GM12878 (cell line): ENCODE data around the gene POLE4. TPM values are rescaled to one million over a fixed set of nuclear protein-coding genes. Genes with fewer than 3 reads are reported as not detected.

ENCODE experiments used
- ASH2L ChIP-seq: fragments of 300-600, 200-600 bp; sonication (generic); IDR thresholded peaks from 2 replicates; pipeline ENCODE4 v1.6.1; 2017; ENCODE audit warnings: low read depth, mild to moderate bottlenecking, borderline replicate concordance
- IKZF1 ChIP-seq: fragments of 450-650 bp; conservative IDR thresholded peaks from 2 replicates; pipeline ENCODE4 v1.6.1; 2017; ENCODE audit warnings: antibody characterized with exemption, mild to moderate bottlenecking
- JUNB ChIP-seq: IDR thresholded peaks from 2 replicates; pipeline ENCODE4 v1.6.1; 2016; ENCODE audit warnings: antibody characterized with exemption, mild to moderate bottlenecking
- KLF5 ChIP-seq: fragments of 450-650 bp; IDR thresholded peaks from 2 replicates; pipeline ENCODE4 v1.6.1; 2014; ENCODE audit warnings: mild to moderate bottlenecking; ENCODE audit not compliant: partially characterized antibody
- MEF2B ChIP-seq: fragments of 450-650 bp; IDR thresholded peaks from 2 replicates; pipeline ENCODE4 v1.6.1; 2018; ENCODE audit warnings: mild to moderate bottlenecking, moderate library complexity; ENCODE audit not compliant: partially characterized antibody, poor library complexity, severe bottlenecking
- MTA2 ChIP-seq: fragments of 450-650 bp; IDR thresholded peaks from 2 replicates; pipeline ENCODE4 v1.6.1; 2016; ENCODE audit warnings: low read depth, mild to moderate bottlenecking, moderate library complexity
- MTA3 ChIP-seq: IDR thresholded peaks from 2 replicates; pipeline ENCODE4 v1.6.1; 2012; ENCODE audit warnings: low read length, inconsistent platforms, borderline replicate concordance
- MYC ChIP-seq: IDR thresholded peaks from 2 replicates; pipeline ENCODE4 v1.6.1; 2011; ENCODE audit warnings: mild to moderate bottlenecking, low read length, moderate library complexity, inconsistent platforms; ENCODE audit not compliant: insufficient read depth, insufficient replicate concordance, insufficient read length, severe bottlenecking
- PKNOX1 ChIP-seq: fragments of 450-650 bp; IDR thresholded peaks from 2 replicates; pipeline ENCODE4 v1.6.1; 2016; ENCODE audit warnings: mild to moderate bottlenecking
- PRDM15 ChIP-seq: fragments of 450-650 bp; formaldehyde crosslinking; IDR thresholded peaks from 2 replicates; pipeline ENCODE4 v1.4.0; 2020; ENCODE audit warnings: mild to moderate bottlenecking, moderate library complexity
- RAD21 ChIP-seq: IDR thresholded peaks from 2 replicates; pipeline ENCODE4 v1.6.1; 2011; ENCODE audit warnings: mild to moderate bottlenecking, low read depth, low read length, moderate library complexity; ENCODE audit not compliant: insufficient read depth
- RELA ChIP-seq: fragments of 450-650 bp; IDR thresholded peaks from 2 replicates; pipeline ENCODE4 v1.8.0; 2014; ENCODE audit warnings: borderline replicate concordance; ENCODE audit not compliant: partially characterized antibody
- SMAD1 ChIP-seq: fragments of 450-650 bp; IDR thresholded peaks from 2 replicates; pipeline ENCODE4 v1.6.1; 2018; ENCODE audit warnings: mild to moderate bottlenecking, low read depth; ENCODE audit not compliant: partially characterized antibody
- SMAD5 ChIP-seq: IDR thresholded peaks from 2 replicates; pipeline ENCODE4 v1.6.1; 2016; ENCODE audit warnings: antibody characterized with exemption, low read depth
- SRF ChIP-seq, 2 experiments: IDR thresholded peaks; 2 replicates each; pipeline ENCODE4 v1.6.1; 2011; ENCODE audit warnings: low read depth in 2 of 2, low read length in 2 of 2, mild to moderate bottlenecking in 1 of 2, moderate library complexity in 1 of 2
- STAT1 ChIP-seq: fragments of 450-650 bp; conservative IDR thresholded peaks from 2 replicates; pipeline ENCODE4 v1.6.1; 2014; ENCODE audit warnings: antibody characterized with exemption, mild to moderate bottlenecking
- SUPT20H ChIP-seq: IDR thresholded peaks from 2 replicates; pipeline ENCODE4 v1.6.1; 2011; ENCODE audit warnings: low read depth, mild to moderate bottlenecking, low read length, moderate library complexity, borderline replicate concordance; ENCODE audit not compliant: control insufficient read depth
- ZBTB40 ChIP-seq: fragments of 450-650 bp; IDR thresholded peaks from 2 replicates; pipeline ENCODE4 v1.6.1; 2016; ENCODE audit warnings: mild to moderate bottlenecking, moderate library complexity, borderline replicate concordance
- polyA plus RNA-seq, 11 experiments: library from polyadenylated mRNA; depleted of rRNA in 4 of 11; unstranded in 6 of 11; stranded (reverse) in 5 of 11; fragments of >200 nt; fragmentation: Nextera tagmentation in 4 of 11; fragmentation: Illumina TruSeq in 1 of 11; extraction: Ambion mirVana in 4 of 11; extraction: Trizol in 1 of 11; gene quantifications; 1 replicate in 1 of 11; 2 replicates in 10 of 11; pipeline versions ENCODE4 v1.2.1 to v1.2.3, GENCODE V29; 2011 to 2016; ENCODE audit warnings: inconsistent platforms in 2 of 11, missing spikeins in 2 of 11, low read depth in 1 of 11
- total RNA-seq, 4 experiments: library from RNA; depleted of rRNA in 3 of 4; stranded (reverse); fragments of >200 nt in 3 of 4; fragmentation: Illumina TruSeq in 1 of 4; extraction: Trizol in 1 of 4; gene quantifications; 2 replicates each; pipeline versions ENCODE4 v1.2.1 to v1.2.3, GENCODE V29; 2013 to 2021
- TF ChIP-seq, protein P1 (sequence below): fragments of 450-650 bp; IDR thresholded peaks from 2 replicates; pipeline ENCODE4 v1.6.1; 2017; ENCODE audit warnings: borderline replicate concordance

POLE4 gene
- total and polyA plus RNA-seq, 10 of the 15 experiments (the other 5 are each of a cell fraction or from before 2014, with no cell fraction given), result 38.5 to 221 (median 66.8) TPM

GRCh38 chr2:74944987-74945787, 13.3 kb upstream of the POLE4 start (continued):
- no peak for TF ChIP-seq ZBTB40
- TF ChIP-seq KLF5, result no peak
- no peak for TF ChIP-seq SMAD5
- TF ChIP-seq, protein P1, sequence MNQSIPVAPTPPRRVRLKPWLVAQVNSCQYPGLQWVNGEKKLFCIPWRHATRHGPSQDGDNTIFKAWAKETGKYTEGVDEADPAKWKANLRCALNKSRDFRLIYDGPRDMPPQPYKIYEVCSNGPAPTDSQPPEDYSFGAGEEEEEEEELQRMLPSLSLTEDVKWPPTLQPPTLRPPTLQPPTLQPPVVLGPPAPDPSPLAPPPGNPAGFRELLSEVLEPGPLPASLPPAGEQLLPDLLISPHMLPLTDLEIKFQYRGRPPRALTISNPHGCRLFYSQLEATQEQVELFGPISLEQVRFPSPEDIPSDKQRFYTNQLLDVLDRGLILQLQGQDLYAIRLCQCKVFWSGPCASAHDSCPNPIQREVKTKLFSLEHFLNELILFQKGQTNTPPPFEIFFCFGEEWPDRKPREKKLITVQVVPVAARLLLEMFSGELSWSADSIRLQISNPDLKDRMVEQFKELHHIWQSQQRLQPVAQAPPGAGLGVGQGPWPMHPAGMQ, result no peak
- no peak for TF ChIP-seq SMAD1
- TF ChIP-seq ASH2L, result no peak
- TF ChIP-seq RELA, result no peak
- no peak for TF ChIP-seq SUPT20H
- TF ChIP-seq STAT1, result no peak
- peak; percentile 72 for TF ChIP-seq IKZF1
- no peak for TF ChIP-seq MEF2B
- TF ChIP-seq PRDM15 (CRISPR knock-in tag), result no peak
- TF ChIP-seq RAD21, result no peak
- TF ChIP-seq MTA2, result peak; percentile 77
- no peak for TF ChIP-seq MTA3
- TF ChIP-seq MYC, result no peak
- 0 out of 4 replicates have a peak, but pooled peaks of 1 of the 2 experiments have one; percentile 11 for TF ChIP-seq SRF (IDR thresholded peaks at IDR 0.05; ENCODE audit: low read depth in 2 of 2, low read length in 2 of 2)
- peak; percentile 78 for TF ChIP-seq PKNOX1
- TF ChIP-seq JUNB, result peak; percentile 85
